H1 (cell line): ENCODE measurements around the gene RERE. TPM values are rescaled to one million over a fixed set of nuclear protein-coding genes. Genes with fewer than 3 reads are reported as not detected.

ENCODE experiments used
- CREB1 ChIP-seq: IDR thresholded peaks from 2 replicates; pipeline ENCODE4 v1.6.1; 2012; ENCODE audit warnings: inconsistent platforms
- polyA plus RNA-seq, 7 experiments: library from polyadenylated mRNA; depleted of rRNA in 3 of 7; stranded (reverse) in 5 of 7; unstranded in 2 of 7; fragments of >200 nt in 5 of 7; fragments of 200-250 nt in 2 of 7; gene quantifications; 1 replicate in 5 of 7; 2 replicates in 1 of 7; 4 replicates in 1 of 7; pipeline versions ENCODE4 v1.2.1 to v1.2.3, GENCODE V29; 2011 to 2013; ENCODE audit warnings: missing spikeins in 2 of 7, mixed read lengths in 2 of 7
- total RNA-seq: library from RNA; stranded (reverse); fragmentation: NEBNext Ultra II Directional; extraction: Animal tissue kit (Norgen Biotek cat#: 25700); gene quantifications from 2 replicates; pipeline ENCODE4 v1.2.1, GENCODE V29; 2021

Gene RERE
- total and polyA plus RNA-seq, 2 of the 8 experiments (the other 6 are each of a cell fraction or from before 2014, with no cell fraction given): 15.3 to 142 TPM

DNA sequence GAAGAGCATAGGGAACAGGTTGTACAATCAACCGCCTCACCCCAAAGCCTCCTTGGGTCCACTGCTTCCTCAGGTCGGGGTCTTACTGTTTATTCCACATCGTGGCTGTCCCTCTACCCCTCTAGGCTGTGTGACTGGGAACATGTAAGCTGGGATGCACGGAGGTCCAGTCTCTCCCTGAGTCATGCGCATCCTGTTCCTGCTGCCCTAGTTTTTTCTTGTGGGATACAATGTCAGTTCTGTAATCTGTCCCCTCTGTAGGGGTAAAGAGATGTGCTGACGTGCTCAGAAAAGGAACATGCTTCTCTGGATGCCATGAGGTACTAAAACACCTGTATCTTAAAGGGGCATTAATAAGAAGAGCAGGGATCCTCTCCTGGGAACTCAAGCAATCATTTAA lies 433.4 kb downstream of the RERE start (continued):
- no peak for TF ChIP-seq CREB1
- TF ChIP-seq, all 59 proteins: peak for 0
